ENCODE results near the gene ATP6V0A4.
A peak's percentile ranks its signal among the peaks of the same experiment; 100 is the strongest.

The ATP6V0A4 gene

DNA sequence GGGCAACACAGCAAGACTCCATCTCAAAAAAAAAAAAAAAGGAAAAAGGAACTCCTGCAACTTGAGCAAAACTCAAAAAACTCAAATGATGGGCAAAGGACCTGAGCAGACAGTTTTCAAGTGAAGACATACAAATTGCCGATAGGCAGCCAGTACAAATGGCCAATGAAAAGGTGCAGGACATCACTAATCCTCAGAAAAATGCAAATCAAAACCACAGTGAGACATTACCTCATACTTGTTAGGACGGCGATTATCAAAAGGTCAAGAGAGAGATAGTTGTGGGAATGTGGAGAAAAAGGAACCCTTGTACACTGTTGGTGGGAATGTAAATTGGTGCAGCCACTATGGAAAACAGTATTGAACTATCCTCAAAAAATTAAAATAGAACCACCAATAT, 113.7 kb downstream of the ATP6V0A4 start:
- no peak overlapping the region for H3K9ac ChIP-seq (ENCODE audit: low read length)
- H3K36me3 ChIP-seq (ENCODE audit: control insufficient read depth, insufficient read depth, low read length), result no peaks in the 10 kb centered on the region
- H3K4me1 ChIP-seq (ENCODE audit: control insufficient read depth, insufficient read depth, low read length), result no peaks in the 10 kb centered on the region
- no peak overlapping the region for H3K4me3 ChIP-seq (ENCODE audit: low read length)
- no peak overlapping the region for H3K27ac ChIP-seq (ENCODE audit: low read depth, low read length)
- no peaks in the 10 kb centered on the region for H3K27me3 ChIP-seq (ENCODE audit: control insufficient read depth, insufficient read depth, low read length)

DNA sequence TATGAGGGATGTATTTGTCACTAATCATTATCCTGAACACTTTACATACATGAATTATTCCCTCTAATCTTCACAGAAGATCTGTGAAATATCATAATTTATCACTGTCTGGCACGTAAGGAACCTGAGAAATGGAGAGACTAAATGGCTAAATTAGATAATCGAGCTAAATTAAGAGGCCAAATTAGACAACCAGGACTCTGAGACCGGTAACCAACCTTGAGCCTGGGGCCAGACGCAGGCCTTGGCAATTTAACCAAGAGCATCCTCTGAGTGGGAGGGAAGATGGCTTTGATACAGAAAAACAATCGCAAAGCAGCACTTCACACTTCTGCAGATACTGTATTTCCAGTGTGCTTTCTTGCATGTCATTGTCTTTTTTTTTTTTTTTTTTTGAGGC, 118.2 kb downstream of the ATP6V0A4 start:
- no peak overlapping the region for H3K9ac ChIP-seq (ENCODE audit: low read length)
- no peak overlapping the region for H3K4me3 ChIP-seq (ENCODE audit: low read length)

DNA sequence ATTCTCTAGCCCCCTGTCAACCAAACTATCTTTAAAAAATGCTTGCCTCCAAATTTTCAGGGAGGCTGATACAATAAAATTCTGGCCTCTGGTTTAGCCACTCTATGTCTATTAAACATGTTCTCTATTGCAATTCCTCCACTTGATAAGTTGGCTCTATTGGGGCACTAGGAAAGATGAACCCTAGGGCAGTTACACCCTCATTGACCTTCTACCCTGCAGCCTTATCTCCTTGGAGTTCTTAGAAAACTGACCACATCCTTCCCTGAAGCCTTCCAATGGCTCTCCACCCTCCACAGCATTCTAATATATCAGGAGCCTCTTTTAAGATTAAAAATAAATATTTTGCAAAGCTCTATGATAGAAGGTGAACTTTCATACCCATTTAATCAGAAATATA, 127.4 kb downstream of the ATP6V0A4 start:
- no peak overlapping the region for H3K4me3 ChIP-seq (ENCODE audit: low read length)
- no peak overlapping the region for H3K9ac ChIP-seq (ENCODE audit: low read length)
- no peaks in the 10 kb centered on the region for H3K4me1 ChIP-seq (ENCODE audit: control insufficient read depth, insufficient read depth, low read length)
- no peaks in the 10 kb centered on the region for H3K27me3 ChIP-seq (ENCODE audit: control insufficient read depth, insufficient read depth, low read length)
- H3K27ac ChIP-seq (ENCODE audit: low read depth, low read length), result no peak overlapping the region
- no peaks in the 10 kb centered on the region for H3K36me3 ChIP-seq (ENCODE audit: control insufficient read depth, insufficient read depth, low read length)

More for the DNA sequence above, 118.2 kb downstream of the ATP6V0A4 start:
- no peak overlapping the region for H3K27ac ChIP-seq (ENCODE audit: low read depth, low read length)
- H3K36me3 ChIP-seq (ENCODE audit: control insufficient read depth, insufficient read depth, low read length), result no peaks in the 10 kb centered on the region
- no peaks in the 10 kb centered on the region for H3K4me1 ChIP-seq (ENCODE audit: control insufficient read depth, insufficient read depth, low read length)
- no peaks in the 10 kb centered on the region for H3K27me3 ChIP-seq (ENCODE audit: control insufficient read depth, insufficient read depth, low read length)

DNA sequence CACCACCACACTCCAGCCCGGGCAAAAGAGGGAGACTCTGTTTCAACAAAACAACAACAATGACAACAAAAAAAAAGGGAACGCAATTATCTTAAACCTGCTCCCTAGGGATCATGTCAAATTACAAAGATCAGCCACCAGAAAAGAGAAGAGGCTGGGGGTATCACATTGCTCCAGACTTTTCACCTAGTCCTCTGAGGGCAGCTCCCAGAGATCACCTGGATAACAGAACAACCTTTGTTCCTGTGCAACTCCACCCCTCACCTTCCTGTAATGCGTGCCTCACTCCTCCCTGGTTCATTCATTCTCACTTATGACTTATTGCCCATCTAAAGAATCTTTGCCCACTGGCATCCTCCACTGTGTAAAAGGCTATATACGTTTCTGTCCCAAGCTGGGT, 128.6 kb downstream of the ATP6V0A4 start:
- Histone ChIP-seq H3K36me3 (ENCODE audit: control insufficient read depth, insufficient read depth, low read length) (no peaks in the 10 kb centered on the region), H3K4me3 (ENCODE audit: low read length) (no peak overlapping the region), H3K4me1 (ENCODE audit: control insufficient read depth, insufficient read depth, low read length) (no peaks in the 10 kb centered on the region), H3K9ac (ENCODE audit: low read length) (no peak overlapping the region), H3K27ac (ENCODE audit: low read depth, low read length) (no peak overlapping the region), H3K27me3 (ENCODE audit: control insufficient read depth, insufficient read depth, low read length) (no peaks in the 10 kb centered on the region)

DNA sequence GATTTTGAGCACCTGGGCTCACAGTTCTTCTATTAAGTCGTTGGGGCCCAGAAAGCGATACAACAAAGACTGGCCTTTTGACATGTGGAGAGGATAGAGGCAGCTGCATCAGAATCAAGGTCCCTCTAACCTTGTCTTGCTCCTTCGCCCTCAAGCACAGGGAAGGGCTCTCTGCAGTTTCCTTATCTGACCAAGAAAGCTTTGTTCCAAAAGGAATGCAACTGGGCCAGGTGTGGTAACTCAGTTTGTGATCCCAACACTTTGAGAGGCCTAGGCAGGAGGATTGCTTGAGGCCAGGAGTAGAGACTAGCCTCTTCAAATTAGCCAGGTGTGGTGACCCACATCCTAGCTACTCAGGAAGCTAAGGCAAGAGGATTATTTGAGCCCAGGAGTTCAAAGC, 129.1 kb downstream of the ATP6V0A4 start:
- H3K27me3 ChIP-seq (ENCODE audit: control insufficient read depth, insufficient read depth, low read length), result no peaks in the 10 kb centered on the region
- no peak overlapping the region for H3K4me3 ChIP-seq (ENCODE audit: low read length)
- H3K27ac ChIP-seq (ENCODE audit: low read depth, low read length), result no peak overlapping the region
- H3K36me3 ChIP-seq (ENCODE audit: control insufficient read depth, insufficient read depth, low read length), result no peaks in the 10 kb centered on the region
- no peak overlapping the region for H3K9ac ChIP-seq (ENCODE audit: low read length)
- no peaks in the 10 kb centered on the region for H3K4me1 ChIP-seq (ENCODE audit: control insufficient read depth, insufficient read depth, low read length)

DNA sequence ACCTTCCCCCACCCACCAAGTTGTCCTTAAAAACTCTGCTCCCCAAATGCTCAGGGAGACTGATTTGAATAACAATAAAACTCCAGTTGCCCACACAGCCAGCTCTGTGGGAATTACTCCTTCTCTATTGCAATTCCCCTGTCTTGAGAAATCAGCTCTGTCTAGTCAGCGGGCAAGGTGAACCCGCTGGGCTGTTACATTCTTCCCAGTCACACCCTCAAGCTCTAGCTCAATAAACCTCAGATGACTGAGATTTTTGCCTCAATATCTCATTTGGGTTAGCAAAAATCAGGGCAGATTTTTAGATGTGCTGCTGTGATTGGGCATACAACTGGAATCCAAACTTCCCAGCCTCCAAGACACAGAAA, 129.8 kb downstream of the ATP6V0A4 start:
- H3K27me3 ChIP-seq (ENCODE audit: control insufficient read depth, insufficient read depth, low read length), result no peaks in the 10 kb centered on the region
- H3K9ac ChIP-seq (ENCODE audit: low read length), result no peak overlapping the region
- no peak overlapping the region for H3K4me3 ChIP-seq (ENCODE audit: low read length)
- no peaks in the 10 kb centered on the region for H3K36me3 ChIP-seq (ENCODE audit: control insufficient read depth, insufficient read depth, low read length)
- H3K4me1 ChIP-seq (ENCODE audit: control insufficient read depth, insufficient read depth, low read length), result no peaks in the 10 kb centered on the region
- no peak overlapping the region for H3K27ac ChIP-seq (ENCODE audit: low read depth, low read length)

DNA sequence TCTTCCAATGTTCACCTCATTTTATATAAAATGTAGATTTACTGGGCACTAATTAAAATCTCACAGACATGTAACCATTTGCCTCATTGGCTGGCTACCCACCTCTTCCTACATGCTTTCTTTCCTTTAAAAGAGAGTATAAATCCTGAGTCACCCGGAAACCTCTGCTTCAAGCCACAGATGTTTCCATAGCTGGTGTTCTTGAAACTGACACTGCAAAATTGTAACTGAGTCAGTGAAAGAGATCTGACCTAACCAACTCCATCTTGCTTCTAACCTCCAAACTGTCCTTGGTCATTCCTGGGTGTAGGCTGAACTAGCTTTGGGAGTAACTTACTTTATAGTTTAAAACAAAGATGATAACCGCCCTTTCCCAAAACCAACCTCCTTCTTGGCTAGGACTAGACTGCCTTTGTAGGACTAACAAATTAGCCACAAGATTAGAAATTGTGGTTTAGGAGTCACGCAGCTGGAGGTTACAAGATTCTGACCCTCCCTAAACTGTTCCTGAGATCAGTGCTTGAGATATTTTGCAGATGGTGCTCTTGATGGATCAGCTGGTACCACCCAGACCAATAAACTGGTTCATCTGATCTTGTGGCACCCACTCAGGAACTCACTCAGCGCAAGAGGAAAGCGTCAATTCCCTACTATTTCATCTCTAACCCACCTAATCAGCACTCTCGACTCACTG, 130.3 kb downstream of the ATP6V0A4 start:
- no peak overlapping the region for H3K4me3 ChIP-seq (ENCODE audit: low read length)
- no peaks in the 10 kb centered on the region for H3K36me3 ChIP-seq (ENCODE audit: control insufficient read depth, insufficient read depth, low read length)
- no peak overlapping the region for H3K9ac ChIP-seq (ENCODE audit: low read length)
- H3K27ac ChIP-seq (ENCODE audit: low read depth, low read length), result no peak overlapping the region
- H3K27me3 ChIP-seq (ENCODE audit: control insufficient read depth, insufficient read depth, low read length), result no peaks in the 10 kb centered on the region
- no peaks in the 10 kb centered on the region for H3K4me1 ChIP-seq (ENCODE audit: control insufficient read depth, insufficient read depth, low read length)

DNA sequence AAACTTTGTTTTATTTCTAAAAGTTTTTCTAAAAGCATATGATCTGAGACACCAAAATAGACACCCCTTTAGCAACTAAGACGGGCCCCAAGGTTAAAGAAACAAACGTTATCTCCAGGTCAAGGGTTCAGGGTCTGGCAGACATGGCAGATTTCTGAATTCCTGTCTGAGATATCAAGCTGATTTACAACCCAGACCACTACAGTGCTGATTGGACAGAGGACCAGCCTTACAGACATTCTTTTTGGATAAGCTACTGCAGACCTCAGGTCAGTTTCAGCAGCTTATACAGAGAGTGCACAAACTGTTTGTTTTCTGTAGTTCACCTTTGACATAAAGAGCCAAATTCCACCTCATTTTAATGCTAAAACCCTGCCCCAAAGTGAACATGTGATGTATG, 131.6 kb downstream of the ATP6V0A4 start:
- Histone ChIP-seq H3K27ac (ENCODE audit: low read depth, low read length) (no peak overlapping the region), H3K9ac (ENCODE audit: low read length) (no peak overlapping the region), H3K4me3 (ENCODE audit: low read length) (no peak overlapping the region), H3K4me1 (ENCODE audit: control insufficient read depth, insufficient read depth, low read length) (no peaks in the 10 kb centered on the region), H3K36me3 (ENCODE audit: control insufficient read depth, insufficient read depth, low read length) (no peaks in the 10 kb centered on the region), H3K27me3 (ENCODE audit: control insufficient read depth, insufficient read depth, low read length) (no peaks in the 10 kb centered on the region)

DNA sequence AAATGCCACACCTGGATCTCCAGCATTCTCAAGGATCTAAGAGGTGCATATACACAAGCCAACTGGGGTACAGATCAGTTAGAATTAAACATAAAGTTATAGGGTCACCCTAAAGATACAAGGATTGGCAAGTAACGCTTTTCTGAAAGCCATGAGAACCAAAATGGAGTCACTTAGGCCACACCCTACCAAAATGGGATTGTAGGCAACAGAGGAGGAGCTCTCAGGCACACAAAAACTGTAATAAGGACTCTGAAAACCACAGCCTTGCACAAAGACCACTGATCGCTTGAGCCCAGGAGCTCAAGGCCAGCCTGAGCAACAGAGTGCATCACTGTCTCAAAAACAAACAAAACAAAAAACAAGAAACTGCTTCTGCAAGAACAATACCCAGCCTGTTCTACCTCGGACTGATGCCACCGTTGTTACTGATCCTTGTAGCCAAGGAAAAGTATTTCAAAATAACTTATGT, 132.3 kb downstream of the ATP6V0A4 start:
- no peaks in the 10 kb centered on the region for H3K4me1 ChIP-seq (ENCODE audit: control insufficient read depth, insufficient read depth, low read length)
- no peaks in the 10 kb centered on the region for H3K36me3 ChIP-seq (ENCODE audit: control insufficient read depth, insufficient read depth, low read length)
- H3K27ac ChIP-seq (ENCODE audit: low read depth, low read length), result no peak overlapping the region
- no peaks in the 10 kb centered on the region for H3K27me3 ChIP-seq (ENCODE audit: control insufficient read depth, insufficient read depth, low read length)
- H3K4me3 ChIP-seq (ENCODE audit: low read length), result no peak overlapping the region
- no peak overlapping the region for H3K9ac ChIP-seq (ENCODE audit: low read length)

DNA sequence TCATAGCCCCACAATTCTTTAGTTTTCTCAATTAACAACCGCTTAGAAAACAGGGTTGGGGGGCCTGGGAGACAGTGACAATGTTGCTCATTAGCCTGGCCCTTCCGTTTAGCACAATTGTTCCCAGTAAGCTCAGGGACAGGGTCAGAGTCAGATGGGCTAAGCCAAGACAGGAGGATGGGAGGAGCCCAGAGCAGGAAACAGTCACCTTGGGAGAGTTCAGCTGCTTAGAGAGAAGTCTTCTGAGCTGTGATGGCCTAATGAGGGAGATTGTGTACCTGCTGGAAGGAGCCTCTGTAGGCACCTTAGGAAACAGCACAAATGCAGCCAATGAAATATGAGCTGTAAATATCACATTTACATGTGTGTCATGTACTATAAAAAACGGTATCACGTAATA, 132.7 kb downstream of the ATP6V0A4 start:
- Histone ChIP-seq H3K4me3 (ENCODE audit: low read length) (no peak overlapping the region), H3K27ac (ENCODE audit: low read depth, low read length) (no peak overlapping the region), H3K27me3 (ENCODE audit: control insufficient read depth, insufficient read depth, low read length) (no peaks in the 10 kb centered on the region), H3K36me3 (ENCODE audit: control insufficient read depth, insufficient read depth, low read length) (no peaks in the 10 kb centered on the region), H3K4me1 (ENCODE audit: control insufficient read depth, insufficient read depth, low read length) (no peaks in the 10 kb centered on the region), H3K9ac (ENCODE audit: low read length) (no peak overlapping the region)

DNA sequence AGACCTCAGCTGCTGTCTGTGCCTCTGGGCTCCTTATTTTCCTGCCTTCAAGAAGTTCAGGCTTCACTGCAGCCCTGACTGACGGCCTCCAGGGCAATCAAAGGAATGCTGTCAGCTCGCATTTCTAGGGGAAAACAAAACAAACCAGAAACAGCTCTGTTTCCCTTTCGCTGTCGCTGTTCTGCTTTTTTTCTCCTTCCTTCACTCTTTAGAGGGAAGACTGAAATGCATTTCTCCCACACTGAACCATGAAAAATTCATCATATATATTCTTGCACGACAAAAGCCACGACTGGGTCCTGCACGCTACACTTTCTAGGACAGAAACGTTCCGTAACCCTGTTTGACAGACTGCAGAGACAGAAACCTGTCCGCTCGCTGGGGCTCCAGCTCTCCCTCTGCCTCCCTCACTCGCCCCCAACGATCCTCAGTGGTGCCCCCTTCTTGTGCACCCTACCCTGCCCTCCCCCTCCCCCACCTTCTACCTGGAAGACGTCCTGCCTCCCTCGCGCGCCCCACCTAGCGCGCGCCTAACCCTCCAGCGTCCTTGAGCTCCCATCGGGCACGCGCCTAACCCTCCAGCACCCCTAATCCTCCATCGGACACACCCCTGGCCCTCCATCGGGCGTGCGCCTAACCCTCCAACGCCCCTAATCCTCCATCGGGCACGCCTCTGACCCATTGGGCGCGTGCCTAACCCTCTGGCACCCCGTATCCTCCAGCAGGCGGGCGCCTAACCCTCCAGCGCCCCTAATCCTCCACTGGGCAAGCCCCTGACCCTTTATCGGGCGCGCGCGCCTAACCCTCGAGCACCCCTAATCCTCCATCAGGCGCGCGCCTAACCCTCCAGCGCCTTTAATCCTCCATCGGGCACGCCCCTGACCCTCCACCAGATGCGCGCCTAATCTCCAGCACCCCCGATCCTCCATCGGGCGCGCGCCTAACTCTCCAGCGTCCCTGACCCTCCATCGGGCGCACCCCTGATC, 134.0 kb downstream of the ATP6V0A4 start:
- Histone ChIP-seq H3K27me3 (ENCODE audit: control insufficient read depth, insufficient read depth, low read length) (no peaks in the 10 kb centered on the region), H3K4me3 (ENCODE audit: low read length) (peak overlapping the region; percentile 55), H3K4me1 (ENCODE audit: control insufficient read depth, insufficient read depth, low read length) (no peaks in the 10 kb centered on the region), H3K36me3 (ENCODE audit: control insufficient read depth, insufficient read depth, low read length) (no peaks in the 10 kb centered on the region), H3K27ac (ENCODE audit: low read depth, low read length) (no peak overlapping the region), H3K9ac (ENCODE audit: low read length) (no peak overlapping the region)

DNA sequence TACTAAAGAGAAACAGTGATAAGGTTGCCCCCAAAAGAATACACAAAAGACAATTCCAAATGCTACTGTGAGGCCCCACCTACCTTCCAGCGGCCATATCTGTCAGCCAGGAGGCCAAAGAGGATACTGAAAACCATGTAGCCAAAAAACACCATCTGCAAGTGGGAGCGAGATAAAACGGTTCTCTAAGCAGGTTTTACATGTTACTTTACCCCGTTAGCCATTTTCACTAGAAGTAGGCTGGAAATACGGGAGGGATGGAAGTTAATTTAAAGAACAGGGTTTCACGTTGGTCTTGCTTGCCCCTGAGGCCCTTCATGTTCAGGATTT, 135.0 kb downstream of the ATP6V0A4 start:
- Histone ChIP-seq H3K4me1 (ENCODE audit: control insufficient read depth, insufficient read depth, low read length) (no peaks in the 10 kb centered on the region), H3K27me3 (ENCODE audit: control insufficient read depth, insufficient read depth, low read length) (no peaks in the 10 kb centered on the region), H3K4me3 (ENCODE audit: low read length) (no peak overlapping the region), H3K9ac (ENCODE audit: low read length) (no peak overlapping the region), H3K36me3 (ENCODE audit: control insufficient read depth, insufficient read depth, low read length) (no peaks in the 10 kb centered on the region), H3K27ac (ENCODE audit: low read depth, low read length) (no peak overlapping the region)
